Activated CD4-positive, alpha-beta memory T cell treated with anti-CD3 and anti-CD28 coated beads, Interleukin-2, amount 10 ng/mL, durations not matched to agents 7 days and 5 days (primary cell): Measurements from ENCODE around the gene MGAT4D. TPM values are rescaled to one million over a fixed set of nuclear protein-coding genes. Genes with fewer than 3 reads are reported as not detected.
"Not testable (repeated sequence)": the region's sequence is repeated elsewhere in the genome, so short reads cannot be mapped to it uniquely, and the experiment has no call there.

Experiments
- CTCF ChIA-PET: fragments of 350-600 bp; sonication (Branson Sonifier 250); formaldehyde crosslinking; loops from one replicate; lab custom pipeline; 2021; ENCODE audit warnings: antibody characterized with exemption, inconsistent platforms; lab: Charles Lee
- POLR2A ChIA-PET: fragments of 350-600 bp; sonication (Branson Sonifier 250); formaldehyde crosslinking; loops from one replicate; lab custom pipeline; 2021; ENCODE audit warnings: antibody characterized with exemption; lab: Charles Lee
- DNase-seq: peaks from one replicate; pipeline ENCODE4 v3.0.0-alpha.2; 2020
- H3K27ac Mint-ChIP-seq: one replicate; pipeline ENCODE4 v1.8.0; 2021; ENCODE audit warnings: mild to moderate bottlenecking, mixed read lengths
- H3K27me3 Mint-ChIP-seq: one replicate; pipeline ENCODE4 v1.8.0; 2021; ENCODE audit warnings: mixed read lengths
- H3K36me3 Mint-ChIP-seq: one replicate; pipeline ENCODE4 v1.8.0; 2021; ENCODE audit warnings: low read depth, mixed read lengths
- H3K4me1 Mint-ChIP-seq: one replicate; pipeline ENCODE4 v1.8.0; 2021; ENCODE audit warnings: mixed read lengths
- H3K4me3 Mint-ChIP-seq: one replicate; pipeline ENCODE4 v1.8.0; 2021; ENCODE audit warnings: mild to moderate bottlenecking, mixed read lengths
- H3K9me3 Mint-ChIP-seq: one replicate; pipeline ENCODE4 v1.8.0; 2021; ENCODE audit warnings: mixed read lengths
- total RNA-seq, 2 experiments: library from RNA; stranded (reverse); gene quantifications; one replicate each; pipeline ENCODE4 v1.2.3, GENCODE V29; 2021

The MGAT4D gene
- not detected for total RNA-seq

- ChIA-PET CTCF (interaction anchor here (1.2 kb wide), 1 partner anchor 26 kb away, joined by 3 read pairs; the partner anchor contains the start of gene ELMOD2), POLR2A (interaction anchor here (0.5 kb wide), 1 partner anchor 373 kb away, joined by 3 read pairs; no protein-coding TSS in a partner anchor)
- Mint-ChIP-seq H3K27ac (no peak within 1 kb of the TSS), H3K4me3 (no peak within 1 kb of the TSS), H3K36me3 (no peaks in the 10 kb centered on the region), H3K27me3 (peaks cover 53% of the 10 kb centered on the region), H3K9me3 (no peaks in the 10 kb centered on the region), H3K4me1 (no peaks in the 10 kb centered on the region)
- DNase-seq, result no peak
Measured at GRCh38 chr4:140497747-140498636, at the start of gene MGAT4D. Gene MGAT4D, minus strand, starts transcription at chr4:140498293. Its CDS starts 71 bp downstream, at chr4:140498222.

- ChIA-PET CTCF (interaction anchor here (0.8 kb wide), 1 partner anchor 10 kb away, joined by 3 read pairs; the partner anchor contains the start of gene ELMOD2), POLR2A (no interaction called here)
- H3K4me1 Mint-ChIP-seq, result peaks cover 3% of the 10 kb centered on the region
- H3K27ac Mint-ChIP-seq, result no peak overlapping the region
- H3K36me3 Mint-ChIP-seq, result peaks cover 10% of the 10 kb centered on the region
- no peaks in the 10 kb centered on the region for H3K27me3 Mint-ChIP-seq
- no peak overlapping the region for H3K4me3 Mint-ChIP-seq
- no peaks in the 10 kb centered on the region for H3K9me3 Mint-ChIP-seq
- no peak for DNase-seq
Measured at GRCh38 chr4:140533951-140534480, 35.9 kb upstream of the MGAT4D start.

GRCh38 chr4:140529434-140529833 is 31.3 kb upstream of the MGAT4D start:
- Mint-ChIP-seq H3K4me3 (no peak overlapping the region), H3K9me3 (no peaks in the 10 kb centered on the region), H3K36me3 (peaks cover 26% of the 10 kb centered on the region), H3K27ac (no peak overlapping the region), H3K4me1 (peaks cover 12% of the 10 kb centered on the region), H3K27me3 (no peaks in the 10 kb centered on the region)
- ChIA-PET POLR2A (no interaction called here), CTCF (no interaction called here)
- DNase-seq, result no peak

GRCh38 chr4:140523857-140524742 is 26.0 kb upstream of the MGAT4D start, which contains the start of gene ELMOD2:
Gene ELMOD2, plus strand, starts transcription at chr4:140524168. Its CDS starts 1,261 bp downstream, at chr4:140525429.
- ChIA-PET CTCF (interaction anchor here (0.7 to 2.8 kb wide), 14 partner anchors 9 to 164 kb away, joined by 3 to 36 read pairs (median 4); partner anchors contain the start of genes MGAT4D and SCOC), POLR2A (interaction anchor here (0.6 to 1.8 kb wide), 8 partner anchors 13 to 1482 kb away, joined by 3 to 12 read pairs (median 4); partner anchors contain the start of gene SCOC)
- peaks cover 21% of the 10 kb centered on the region for H3K4me1 Mint-ChIP-seq
- H3K27ac Mint-ChIP-seq, result peak within 1 kb of the TSS; percentile 52
- peaks cover 17% of the 10 kb centered on the region for H3K36me3 Mint-ChIP-seq
- DNase-seq, result peak; percentile 98
- H3K9me3 Mint-ChIP-seq, result no peaks in the 10 kb centered on the region
- no peaks in the 10 kb centered on the region for H3K27me3 Mint-ChIP-seq
- H3K4me3 Mint-ChIP-seq, result peak within 1 kb of the TSS; percentile 81

- Mint-ChIP-seq H3K27ac (peak overlapping the region; percentile 52), H3K4me3 (peak overlapping the region; percentile 81), H3K27me3 (no peaks in the 10 kb centered on the region), H3K36me3 (peaks cover 16% of the 10 kb centered on the region), H3K9me3 (no peaks in the 10 kb centered on the region), H3K4me1 (peaks cover 21% of the 10 kb centered on the region)
- DNase-seq, result no peak
- ChIA-PET POLR2A (interaction anchor here (0.6 to 1.8 kb wide), 6 partner anchors 14 to 1481 kb away, joined by 3 to 12 read pairs (median 5); partner anchors contain the start of gene SCOC), CTCF (interaction anchor here (1.0 to 2.8 kb wide), 9 partner anchors 8 to 160 kb away, joined by 3 to 36 read pairs (median 4); partner anchors contain the start of gene SCOC)
Measured at GRCh38 chr4:140523370-140523856, 25.3 kb upstream of the MGAT4D start.

- Mint-ChIP-seq H3K27ac (no peak overlapping the region), H3K4me3 (no peak overlapping the region), H3K4me1 (no peaks in the 10 kb centered on the region), H3K27me3 (peaks cover 22% of the 10 kb centered on the region), H3K36me3 (no peaks in the 10 kb centered on the region), H3K9me3 (no peaks in the 10 kb centered on the region)
- POLR2A ChIA-PET, result no interaction called here
- DNase-seq, result no peak
- CTCF ChIA-PET, result interaction anchor here (0.6 to 2.2 kb wide), 2 partner anchors 9 to 710 kb away, joined by 3 to 7 read pairs; partner anchors contain the start of gene ELMOD2
Measured at GRCh38 chr4:140515423-140515822, 17.3 kb upstream of the MGAT4D start.

- POLR2A ChIA-PET, CTCF ChIA-PET, H3K4me3 Mint-ChIP-seq, DNase-seq, H3K36me3 Mint-ChIP-seq, H3K4me1 Mint-ChIP-seq, H3K9me3 Mint-ChIP-seq, H3K27ac Mint-ChIP-seq: not testable (repeated sequence)
- peaks cover 34% of the 10 kb centered on the region for H3K27me3 Mint-ChIP-seq
Measured at GRCh38 chr4:140513765-140514164, 15.7 kb upstream of the MGAT4D start.

- Mint-ChIP-seq H3K27ac (no peak overlapping the region), H3K4me1 (no peaks in the 10 kb centered on the region), H3K36me3 (no peaks in the 10 kb centered on the region), H3K9me3 (no peaks in the 10 kb centered on the region), H3K27me3 (peaks cover 33% of the 10 kb centered on the region), H3K4me3 (no peak overlapping the region)
- no peak for DNase-seq
- ChIA-PET CTCF (interaction anchor here (0.6 kb wide), 1 partner anchor 79 kb away, joined by 3 read pairs; no protein-coding TSS in a partner anchor), POLR2A (no interaction called here)
Measured at GRCh38 chr4:140504261-140504660, 6.2 kb upstream of the MGAT4D start.

GRCh38 chr4:140499391-140499790 is 1.3 kb upstream of the MGAT4D start:
- Mint-ChIP-seq H3K27me3 (peaks cover 57% of the 10 kb centered on the region), H3K9me3 (no peaks in the 10 kb centered on the region), H3K4me1 (no peaks in the 10 kb centered on the region), H3K4me3 (no peak overlapping the region), H3K36me3 (no peaks in the 10 kb centered on the region), H3K27ac (no peak overlapping the region)
- CTCF ChIA-PET, result interaction anchor here (1.1 kb wide), 1 partner anchor 139 kb away, joined by 3 read pairs; no protein-coding TSS in a partner anchor
- DNase-seq, result no peak
- POLR2A ChIA-PET, result no interaction called here

GRCh38 chr4:140497405-140497746 is 717 bp downstream of the MGAT4D start:
- Mint-ChIP-seq H3K36me3 (no peaks in the 10 kb centered on the region), H3K9me3 (no peaks in the 10 kb centered on the region), H3K4me3 (no peak overlapping the region), H3K27ac (no peak overlapping the region), H3K27me3 (peaks cover 50% of the 10 kb centered on the region), H3K4me1 (no peaks in the 10 kb centered on the region)
- POLR2A ChIA-PET, result no interaction called here
- no peak for DNase-seq
- CTCF ChIA-PET, result no interaction called here

GRCh38 chr4:140485939-140486338 is 12.2 kb downstream of the MGAT4D start:
- DNase-seq, result no peak

GRCh38 chr4:140483445-140483844 is 14.6 kb downstream of the MGAT4D start:
- no peak overlapping the region for H3K4me3 Mint-ChIP-seq
- H3K9me3 Mint-ChIP-seq, result peaks cover 2% of the 10 kb centered on the region
- POLR2A ChIA-PET, result no interaction called here
- no peak overlapping the region for H3K27ac Mint-ChIP-seq
- CTCF ChIA-PET, result no interaction called here
- no peak for DNase-seq
- H3K36me3 Mint-ChIP-seq, result no peaks in the 10 kb centered on the region
- H3K4me1 Mint-ChIP-seq, result no peaks in the 10 kb centered on the region
- H3K27me3 Mint-ChIP-seq, result peaks cover 5% of the 10 kb centered on the region

More at GRCh38 chr4:140485939-140486338, 12.2 kb downstream of the MGAT4D start:
- H3K9me3 Mint-ChIP-seq, result peaks cover 2% of the 10 kb centered on the region
- H3K36me3 Mint-ChIP-seq, result no peaks in the 10 kb centered on the region
- H3K4me1 Mint-ChIP-seq, result no peaks in the 10 kb centered on the region
- no peak overlapping the region for H3K4me3 Mint-ChIP-seq
- peaks cover 3% of the 10 kb centered on the region for H3K27me3 Mint-ChIP-seq
- CTCF ChIA-PET, result no interaction called here
- no peak overlapping the region for H3K27ac Mint-ChIP-seq
- POLR2A ChIA-PET, result no interaction called here
